Psoas muscle (tissue), 8 donors: ENCODE results near the gene COL18A1. TPM values are rescaled to one million over a fixed set of nuclear protein-coding genes. Genes with fewer than 3 reads are reported as not detected.
A peak's percentile ranks its signal among the peaks of the same experiment; 100 is the strongest.

ENCODE experiments used
- ATAC-seq, 4 donors: fragments of 200-7000 bp; cut with Tn5 transposase; one replicate each; pipeline ENCODE4 v1.9.1; 2020; ENCODE audit warnings: moderate library complexity in 3 of 4, mild to moderate bottlenecking in 2 of 4
- DNase-seq, 2 donors: peaks; one replicate each; pipeline ENCODE4 v3.0.0-alpha.2; 2020
- H3K27ac ChIP-seq: fragments of 200-600 bp; one replicate; pipeline ENCODE4 v1.8.0; 2022
- H3K27me3 ChIP-seq, 3 donors: fragments of 200-600 bp in 1 of 3; one replicate each; pipeline versions ENCODE4 v1.6.1 to v1.8.0; 2013 to 2022; ENCODE audit warnings: low read length in 2 of 3, mild to moderate bottlenecking in 2 of 3, moderate library complexity in 1 of 3; ENCODE audit not compliant: insufficient read depth in 3 of 3
- H3K36me3 ChIP-seq, 2 donors: fragments of 200-600 bp in 1 of 2; one replicate each; pipeline versions ENCODE4 v1.6.1 to v1.8.0; 2013 to 2022; ENCODE audit warnings: low read depth in 1 of 2, mild to moderate bottlenecking in 1 of 2, moderate library complexity in 1 of 2; ENCODE audit not compliant: insufficient read depth in 1 of 2
- H3K4me1 ChIP-seq: fragments of 200-600 bp; one replicate; pipeline ENCODE4 v1.8.0; 2022
- H3K4me3 ChIP-seq: fragments of 200-600 bp; one replicate; pipeline ENCODE4 v1.8.0; 2022; ENCODE audit warnings: mild to moderate bottlenecking
- H3K9me3 ChIP-seq: fragments of 200-600 bp; one replicate; pipeline ENCODE4 v1.8.0; 2022
- CTCF ChIP-seq: fragments of 200-600 bp; IDR thresholded peaks from one replicate; pipeline ENCODE4 v1.8.0; 2022; ENCODE audit warnings: antibody characterized with exemption
- WGBS, 3 donors: extraction: QIAGEN DNeasy Blood & Tissue Kit; methylation state at CpG; one replicate each; pipeline versions ENCODE4 v1.1.6 to v1.1.7; 2013; 5-methylcytosine and 5-hydroxymethylcytosine counted together
- intact Hi-C, 2 donors: fragments of 100-400 bp; cut with DNase I; formaldehyde crosslinking; loops; one replicate each; pipeline versions ENCODE4 v1.11.0 to v1.14.2; 2022
- long read RNA-seq, 2 donors: library from polyadenylated mRNA; unstranded; transcript quantifications; one replicate each; pipeline ENCODE4 v2.0.0, GENCODE V29; 2021
- polyA plus RNA-seq, 3 donors: library from polyadenylated mRNA; stranded (reverse); fragments of 200-250 nt; gene quantifications; one replicate each; pipeline ENCODE4 v1.2.3, GENCODE V29; 2013
- total RNA-seq, 4 donors: library from RNA; stranded (reverse); fragmentation: NEBNext Ultra II Directional in 2 of 4; extraction: Animal tissue kit (Norgen Biotek cat#: 25700) in 2 of 4; gene quantifications; one replicate each; pipeline versions ENCODE4 v1.2.1 to v1.2.4, GENCODE V29; 2021 to 2023
- donor health status: healthy with polysubstance abuse.
- donor health status: DM: no; HTN: no; CAD: no; lungs with moderate emphysema.
- donor health status: Bipolar disorder and iron deficiency.
- donor health status: healthy.
- donor health status: DM: yes; HTN: yes; CAD: no.
- donor health status: DM: no; HTN: no; CAD: no.
- donor health status: DM: no; HTN: no; CAD: no.
- donor health status: DM: yes; HTN: yes; CAD: no.

The COL18A1 gene
- total RNA-seq: 10 to 100 TPM; 11.6 to 21.1 (median 15.1) TPM
- polyA plus RNA-seq: 10 to 100 TPM in 2 of 3 donors, 1 to 10 TPM in 1; 4.8 to 25.3 (median 11.3) TPM
- long read RNA-seq, donor 1, full-length matches to known transcripts: 9 of 53 reads
- long read RNA-seq, donor 1, partial matches to known transcripts: 30 of 53 reads
- long read RNA-seq, donor 1, other reads (novel, unspliced or antisense): 14 of 53 reads
- long read RNA-seq, donor 2, full-length matches to known transcripts: 6 of 49 reads
- long read RNA-seq, donor 2, partial matches to known transcripts: 33 of 49 reads
- long read RNA-seq, donor 2, other reads (novel, unspliced or antisense): 10 of 49 reads

- H3K27me3 ChIP-seq: peaks cover 0 to 80% (median 12%) of the 10 kb centered on the region in 3 donors
- 1 to 3% (median 1%) methylated on average over 5 to 61 of the region's 69 CpGs for WGBS, 3 donors
- peak; percentile 64 to 68 for DNase-seq
- peak within 1 kb of the TSS; percentile 67 for H3K27ac ChIP-seq
- intact Hi-C loops: no loop called here
- TF ChIP-seq CTCF: no peak
- peaks cover 6% of the 10 kb centered on the region for H3K9me3 ChIP-seq
- peak; percentile 25 to 37 (median 34) for ATAC-seq
- H3K36me3 ChIP-seq: no peaks in the 10 kb centered on the region
- H3K4me1 ChIP-seq: peaks cover 9% of the 10 kb centered on the region
- H3K4me3 ChIP-seq: peak within 1 kb of the TSS; percentile 67
Observed at GRCh38 chr21:45404730-45405270, at the start of gene COL18A1. Gene COL18A1, plus strand, starts transcription at chr21:45405165. Its CDS starts 66 bp downstream, at chr21:45405231.

- no peak for TF ChIP-seq CTCF
- intact Hi-C loops: loop anchor here in 1 of 2 donors (5.0 kb wide), 1 partner anchor 48 kb away; no protein-coding TSS in a partner anchor
- H3K4me3 ChIP-seq: no peak overlapping the region
- no peaks in the 10 kb centered on the region for H3K4me1 ChIP-seq
- H3K27me3 ChIP-seq: peaks cover 0 to 23% (median 2%) of the 10 kb centered on the region in 3 donors
- ATAC-seq (peak in 1 of 4 donors; percentile 32), DNase-seq (no peak)
- H3K9me3 ChIP-seq: no peaks in the 10 kb centered on the region
- 66 to 78% (median 69%) methylated on average over 14 of the region's 14 CpGs for WGBS, 3 donors
- H3K36me3 ChIP-seq: no peaks in the 10 kb centered on the region
- peak overlapping the region; percentile 73 for H3K27ac ChIP-seq
Observed at GRCh38 chr21:45355573-45355972, 49.4 kb upstream of the COL18A1 start.

- TF ChIP-seq CTCF: no peak
- no peaks in the 10 kb centered on the region for H3K36me3 ChIP-seq
- H3K9me3 ChIP-seq: no peaks in the 10 kb centered on the region
- ATAC-seq (peak in 1 of 4 donors; percentile 15), DNase-seq (peak in 1 of 2 donors; percentile 38)
- no peak overlapping the region for H3K4me3 ChIP-seq
- WGBS, 3 donors: 82 to 85% (median 85%) methylated on average over 10 of the region's 10 CpGs
- peaks cover 0 to 23% (median 6%) of the 10 kb centered on the region in 3 donors for H3K27me3 ChIP-seq
- H3K4me1 ChIP-seq: no peaks in the 10 kb centered on the region
- intact Hi-C loops: loop anchor here in 1 of 2 donors (5.0 kb wide), 1 partner anchor 49 kb away; no protein-coding TSS in a partner anchor
- H3K27ac ChIP-seq: peak overlapping the region; percentile 73
Observed at GRCh38 chr21:45356251-45356650, 48.7 kb upstream of the COL18A1 start.

- intact Hi-C loops: loop anchor here in 1 of 2 donors (5.0 kb wide), 1 partner anchor 50 kb away; no protein-coding TSS in a partner anchor
- no peaks in the 10 kb centered on the region for H3K9me3 ChIP-seq
- peaks cover 0 to 22% (median 6%) of the 10 kb centered on the region in 3 donors for H3K27me3 ChIP-seq
- H3K4me1 ChIP-seq: no peaks in the 10 kb centered on the region
- TF ChIP-seq CTCF: no peak
- 53 to 59% (median 55%) methylated on average over 20 of the region's 20 CpGs for WGBS, 3 donors
- no peak overlapping the region for H3K4me3 ChIP-seq
- peak overlapping the region; percentile 73 for H3K27ac ChIP-seq
- ATAC-seq (peak in 1 of 4 donors; percentile 10), DNase-seq (no peak)
- no peaks in the 10 kb centered on the region for H3K36me3 ChIP-seq
Observed at GRCh38 chr21:45356653-45357435, 48.1 kb upstream of the COL18A1 start.
